GM12874 (cell line): ENCODE results near the gene WBP1L.
A peak's percentile ranks its signal among the peaks of the same experiment; 100 is the strongest.

Source experiments
- CTCF ChIP-seq: IDR thresholded peaks from 2 replicates; pipeline ENCODE4 v1.5.1; 2011; ENCODE audit warnings: low read depth, mild to moderate bottlenecking, control low read depth, low read length, moderate library complexity; ENCODE audit not compliant: insufficient read depth

WBP1L gene

GRCh38 chr10:102705531-102705930, 38.2 kb upstream of the WBP1L start:
- no peak for TF ChIP-seq CTCF

GRCh38 chr10:102710609-102711008, 33.1 kb upstream of the WBP1L start:
- TF ChIP-seq CTCF: no peak

GRCh38 chr10:102712089-102712488, 31.7 kb upstream of the WBP1L start:
- no peak for TF ChIP-seq CTCF

GRCh38 chr10:102712843-102713538, 30.8 kb upstream of the WBP1L start:
- no peak for TF ChIP-seq CTCF

GRCh38 chr10:102713539-102713813, 30.3 kb upstream of the WBP1L start:
- TF ChIP-seq CTCF: peak; percentile 65

GRCh38 chr10:102713814-102714620, 29.7 kb upstream of the WBP1L start, which contains the start of gene ARL3:
TSS of gene ARL3 (minus strand) at chr10:102714397. CDS start at chr10:102714275, 122 bp downstream.
- TF ChIP-seq CTCF: no peak

GRCh38 chr10:102714621-102715455, 28.9 kb upstream of the WBP1L start, which contains the start of gene SFXN2:
TSS of gene SFXN2 (plus strand) at chr10:102714636. CDS start at chr10:102726637, 12,001 bp downstream.
- peak; percentile 42; the same call in 1 of the 2 replicates for TF ChIP-seq CTCF
